IPS-20b (cell line): ENCODE results near the gene LRIT2.

Source experiments
- H3K27ac ChIP-seq: one replicate; pipeline ENCODE4 v1.5.1; 2013; ENCODE audit warnings: low read length
- H3K27me3 ChIP-seq: 2 replicates; pipeline ENCODE4 v1.6.1; 2013; ENCODE audit warnings: mild to moderate bottlenecking, low read length, inconsistent platforms; ENCODE audit not compliant: insufficient read depth
- H3K36me3 ChIP-seq: 2 replicates; pipeline ENCODE4 v1.6.1; 2013; ENCODE audit warnings: low read depth, mild to moderate bottlenecking, inconsistent platforms, low read length, moderate library complexity; ENCODE audit not compliant: insufficient read depth
- H3K4me1 ChIP-seq: 2 replicates; pipeline ENCODE4 v1.6.1; 2013; ENCODE audit warnings: mild to moderate bottlenecking, control low read depth, inconsistent platforms, low read length, moderate library complexity; ENCODE audit not compliant: insufficient read depth
- H3K4me3 ChIP-seq: 2 replicates; pipeline ENCODE4 v1.5.1; 2013; ENCODE audit warnings: mild to moderate bottlenecking, low read length, inconsistent platforms
- H3K9ac ChIP-seq: 2 replicates; pipeline ENCODE4 v1.6.1; 2013; ENCODE audit warnings: low read depth, mild to moderate bottlenecking, inconsistent platforms, low read length, moderate library complexity
- H3K9me3 ChIP-seq: 2 replicates; pipeline ENCODE4 v1.6.1; 2013; ENCODE audit warnings: mild to moderate bottlenecking, low read depth, low read length, inconsistent platforms; ENCODE audit not compliant: insufficient read depth

Gene LRIT2

GRCh38 chr10:84258034-84258695 is 32.8 kb upstream of the LRIT2 start:
- Histone ChIP-seq H3K9ac (no peak overlapping the region), H3K9me3 (no peaks in the 10 kb centered on the region), H3K36me3 (no peaks in the 10 kb centered on the region), H3K4me1 (no peaks in the 10 kb centered on the region), H3K27me3 (peaks cover 9% of the 10 kb centered on the region), H3K27ac (no peak overlapping the region), H3K4me3 (no peak overlapping the region)

- H3K27ac ChIP-seq = no peak overlapping the region
- no peak overlapping the region for H3K9ac ChIP-seq
- no peak overlapping the region for H3K4me3 ChIP-seq
- H3K9me3 ChIP-seq = no peaks in the 10 kb centered on the region
- H3K36me3 ChIP-seq = no peaks in the 10 kb centered on the region
- peaks cover 9% of the 10 kb centered on the region for H3K27me3 ChIP-seq
- H3K4me1 ChIP-seq = no peaks in the 10 kb centered on the region
These were observed 32.1 kb upstream of the LRIT2 start for GRCh38 chr10:84257343-84258020.

- Histone ChIP-seq H3K27me3 (peaks cover 9% of the 10 kb centered on the region), H3K9ac (no peak overlapping the region)
These were observed 31.4 kb upstream of the LRIT2 start for GRCh38 chr10:84256510-84257342.

GRCh38 chr10:84254552-84255478 is 29.5 kb upstream of the LRIT2 start:
- Histone ChIP-seq H3K4me1 (no peaks in the 10 kb centered on the region), H3K27me3 (peaks cover 9% of the 10 kb centered on the region), H3K9me3 (no peaks in the 10 kb centered on the region), H3K27ac (no peak overlapping the region), H3K9ac (no peak overlapping the region), H3K4me3 (no peak overlapping the region), H3K36me3 (no peaks in the 10 kb centered on the region)

More at GRCh38 chr10:84256510-84257342, 31.4 kb upstream of the LRIT2 start:
- Histone ChIP-seq H3K4me3 (no peak overlapping the region), H3K4me1 (no peaks in the 10 kb centered on the region), H3K9me3 (no peaks in the 10 kb centered on the region), H3K27ac (no peak overlapping the region), H3K36me3 (no peaks in the 10 kb centered on the region)

- Histone ChIP-seq H3K27ac (no peak overlapping the region), H3K4me3 (no peak overlapping the region), H3K36me3 (no peaks in the 10 kb centered on the region), H3K4me1 (no peaks in the 10 kb centered on the region), H3K27me3 (no peaks in the 10 kb centered on the region; the same call in 1 of the 2 replicates), H3K9me3 (no peaks in the 10 kb centered on the region), H3K9ac (no peak overlapping the region)
These were observed 23.4 kb upstream of the LRIT2 start for GRCh38 chr10:84248794-84249193.

GRCh38 chr10:84247496-84247895 is 22.2 kb upstream of the LRIT2 start:
- Histone ChIP-seq H3K4me3 (no peak overlapping the region), H3K4me1 (no peaks in the 10 kb centered on the region), H3K36me3 (no peaks in the 10 kb centered on the region), H3K9me3 (no peaks in the 10 kb centered on the region), H3K27ac (no peak overlapping the region), H3K27me3 (no peaks in the 10 kb centered on the region; the same call in 1 of the 2 replicates), H3K9ac (no peak overlapping the region)

- H3K27me3 ChIP-seq = peaks cover 5% of the 10 kb centered on the region; the same call in 1 of the 2 replicates
- no peaks in the 10 kb centered on the region for H3K4me1 ChIP-seq
- no peaks in the 10 kb centered on the region for H3K9me3 ChIP-seq
- no peaks in the 10 kb centered on the region for H3K36me3 ChIP-seq
- no peak within 1 kb of the TSS for H3K9ac ChIP-seq
- no peak within 1 kb of the TSS for H3K27ac ChIP-seq
- no peak within 1 kb of the TSS for H3K4me3 ChIP-seq
These were observed 19.4 kb upstream of the LRIT2 start, which contains the start of gene RGR for GRCh38 chr10:84244651-84245270. Gene RGR (plus strand): TSS chr10:84245053. CDS start chr10:84245091, 38 bp downstream.

GRCh38 chr10:84243759-84244158 is 18.4 kb upstream of the LRIT2 start:
- Histone ChIP-seq H3K27ac (no peak overlapping the region), H3K36me3 (no peaks in the 10 kb centered on the region), H3K9me3 (no peaks in the 10 kb centered on the region), H3K9ac (no peak overlapping the region), H3K27me3 (peaks cover 7% of the 10 kb centered on the region; the same call in 1 of the 2 replicates), H3K4me1 (no peaks in the 10 kb centered on the region), H3K4me3 (no peak overlapping the region)

GRCh38 chr10:84241185-84241790 is 15.9 kb upstream of the LRIT2 start, which contains the start of gene LRIT1:
Gene LRIT1 (minus strand): TSS chr10:84241546. CDS start chr10:84241439, 107 bp downstream.
- Histone ChIP-seq H3K9ac (no peak within 1 kb of the TSS), H3K27ac (no peak within 1 kb of the TSS), H3K36me3 (no peaks in the 10 kb centered on the region), H3K4me3 (no peak within 1 kb of the TSS), H3K27me3 (peaks cover 28% of the 10 kb centered on the region), H3K9me3 (no peaks in the 10 kb centered on the region), H3K4me1 (no peaks in the 10 kb centered on the region)

- Histone ChIP-seq H3K36me3 (no peaks in the 10 kb centered on the region), H3K9ac (no peak overlapping the region), H3K4me3 (no peak overlapping the region), H3K27ac (no peak overlapping the region), H3K27me3 (peaks cover 29% of the 10 kb centered on the region), H3K9me3 (no peaks in the 10 kb centered on the region), H3K4me1 (no peaks in the 10 kb centered on the region)
These were observed 13.6 kb upstream of the LRIT2 start for GRCh38 chr10:84238909-84239308.
